MM.1S (cell line): ENCODE measurements around the gene C2orf69.

ENCODE experiments used
- DNase-seq: peaks from one replicate; pipeline ENCODE4 v3.0.0-alpha.2; 2015
- H2AFZ ChIP-seq: fragments of 300-600 bp; sonication (generic); 2 replicates; pipeline ENCODE4 v1.6.0; 2016; ENCODE audit warnings: antibody characterized with exemption, low read length
- H3F3A ChIP-seq: fragments of 300-600 bp; sonication (generic); 2 replicates; pipeline ENCODE4 v1.6.1; 2016; ENCODE audit warnings: mild to moderate bottlenecking, antibody characterized with exemption, low read length, moderate library complexity, mixed read lengths; ENCODE audit not compliant: insufficient read depth
- H3K27ac ChIP-seq: fragments of 300-600 bp; sonication (generic); 2 replicates; pipeline ENCODE4 v1.5.1; 2016; ENCODE audit warnings: mild to moderate bottlenecking, low read length
- H3K27me3 ChIP-seq: fragments of 300-600 bp; sonication (generic); replicated peaks from 2 replicates; pipeline ENCODE4 v1.6.0; 2016; ENCODE audit warnings: low read length; ENCODE audit not compliant: insufficient read depth
- H3K36me3 ChIP-seq: fragments of 300-600 bp; sonication (generic); replicated peaks from 2 replicates; pipeline ENCODE4 v1.6.1; 2016; ENCODE audit warnings: mild to moderate bottlenecking, low read length, mixed read lengths; ENCODE audit not compliant: insufficient read depth
- H3K4me1 ChIP-seq: fragments of 300-600 bp; sonication (generic); 2 replicates; pipeline ENCODE4 v1.6.1; 2016; ENCODE audit warnings: low read length, mixed read lengths
- H3K4me2 ChIP-seq: fragments of 300-600 bp; sonication (generic); 2 replicates; pipeline ENCODE4 v1.6.0; 2016; ENCODE audit warnings: low read depth, low read length
- H3K4me3 ChIP-seq: fragments of 300-600 bp; sonication (generic); 2 replicates; pipeline ENCODE4 v1.5.1; 2016; ENCODE audit warnings: low read length, mixed read lengths
- H3K79me2 ChIP-seq: fragments of 300-600 bp; sonication (generic); 2 replicates; pipeline ENCODE4 v1.6.1; 2016; ENCODE audit warnings: mixed run types, low read length, mixed read lengths
- H3K9ac ChIP-seq: fragments of 300-600 bp; sonication (generic); 2 replicates; pipeline ENCODE4 v1.6.1; 2016; ENCODE audit warnings: low read length, mixed read lengths
- H3K9me2 ChIP-seq: fragments of 300-600 bp; sonication (generic); replicated peaks from 2 replicates; pipeline ENCODE4 v1.6.1; 2016; ENCODE audit warnings: mild to moderate bottlenecking, low read length, mixed read lengths; ENCODE audit not compliant: insufficient read depth
- H3K9me3 ChIP-seq: fragments of 300-600 bp; sonication (generic); replicated peaks from 2 replicates; pipeline ENCODE4 v1.6.1; 2016; ENCODE audit warnings: mild to moderate bottlenecking, low read length, mixed read lengths; ENCODE audit not compliant: insufficient read depth
- H4K20me1 ChIP-seq: fragments of 300-600 bp; sonication (generic); 2 replicates; pipeline ENCODE4 v1.6.1; 2016; ENCODE audit warnings: mild to moderate bottlenecking, low read length, moderate library complexity, mixed read lengths; ENCODE audit not compliant: insufficient read depth
- CTCF ChIP-seq: fragments of 300-600 bp; sonication (generic); IDR thresholded peaks from 2 replicates; pipeline ENCODE4 v1.5.1; 2016; ENCODE audit warnings: antibody characterized with exemption, low read length, mixed read lengths
- EZH2 ChIP-seq: fragments of 300-600 bp; sonication (generic); optimal IDR thresholded peaks from 2 replicates; pipeline ENCODE3; 2017; ENCODE audit warnings: low read depth, mild to moderate bottlenecking, antibody characterized with exemption, low read length, mixed read lengths
- EZH2phosphoT487 ChIP-seq: fragments of 300-600 bp; sonication (generic); IDR thresholded peaks from 2 replicates; pipeline ENCODE4 v1.6.1; 2018; ENCODE audit warnings: antibody characterized with exemption, low read length

C2orf69 gene

DNA sequence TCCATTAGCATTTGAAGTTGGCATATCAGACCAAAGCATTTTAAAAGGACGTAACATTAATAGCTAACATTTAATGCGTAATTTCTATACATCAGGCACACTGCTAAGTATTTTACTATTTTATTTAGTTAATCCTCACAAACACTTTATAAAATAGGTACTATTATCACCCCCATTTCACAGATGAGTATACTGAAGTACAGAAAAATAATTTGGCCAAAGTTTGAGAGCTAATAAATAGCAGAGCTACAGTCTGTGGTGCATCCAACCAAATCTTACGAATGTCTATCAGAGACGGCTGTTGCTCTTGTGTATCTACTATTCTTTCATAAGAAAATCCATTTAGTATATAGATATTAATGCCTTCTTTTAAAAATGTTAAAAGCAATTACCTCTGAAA is 32.3 kb downstream of the C2orf69 start:
- H3K9me2 ChIP-seq = no peaks in the 10 kb centered on the region
- H3K4me1 ChIP-seq = no peaks in the 10 kb centered on the region
- H3K9me3 ChIP-seq = no peaks in the 10 kb centered on the region
- H3K9ac ChIP-seq = no peak overlapping the region
- TF ChIP-seq EZH2 (no peak), EZH2phosphoT487 (no peak), CTCF (no peak)
- no peaks in the 10 kb centered on the region for H4K20me1 ChIP-seq
- no peaks in the 10 kb centered on the region for H3K27me3 ChIP-seq
- H3K4me3 ChIP-seq = no peak overlapping the region
- H3K4me2 ChIP-seq = no peak overlapping the region
- H3K27ac ChIP-seq = no peak overlapping the region
- 0 out of 2 replicates have a peak, but pooled peaks cover 7% of the 10 kb centered on the region for H3K79me2 ChIP-seq
- H3F3A ChIP-seq = no peaks in the 10 kb centered on the region
- 0 out of 2 replicates have a peak, but pooled peaks cover 6% of the 10 kb centered on the region for H3K36me3 ChIP-seq
- DNase-seq = no peak
- H2AFZ ChIP-seq = no peak overlapping the region

DNA sequence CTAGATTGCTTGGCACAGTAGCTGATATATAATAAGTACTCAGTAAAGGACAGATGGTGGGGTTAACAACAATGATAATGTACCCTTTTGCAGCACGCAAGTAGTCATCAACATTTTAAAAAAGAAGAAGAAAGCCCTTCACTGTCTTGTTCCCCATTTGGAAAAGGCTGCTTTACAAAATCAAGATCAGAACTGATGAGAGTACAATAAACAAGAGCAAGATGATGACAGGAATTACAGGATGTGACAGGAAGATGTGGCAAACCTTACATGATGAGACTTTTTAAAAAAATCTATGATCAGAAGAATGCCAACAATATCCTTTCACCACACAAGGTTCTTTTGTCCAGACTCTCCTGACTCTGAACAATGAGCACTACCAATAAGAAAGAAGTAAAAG is 35.1 kb downstream of the C2orf69 start:
- 0 out of 2 replicates have a peak, but pooled peaks cover 4% of the 10 kb centered on the region for H3K36me3 ChIP-seq
- no peak overlapping the region for H3K27ac ChIP-seq

GRCh38 chr2:199946836-199947235 is 35.7 kb downstream of the C2orf69 start:
- H3K4me1 ChIP-seq = no peaks in the 10 kb centered on the region
- 0 out of 2 replicates have a peak, but pooled peaks cover 4% of the 10 kb centered on the region for H3K36me3 ChIP-seq
- no peaks in the 10 kb centered on the region for H4K20me1 ChIP-seq
- no peak for DNase-seq
- no peaks in the 10 kb centered on the region for H3F3A ChIP-seq
- TF ChIP-seq EZH2 (no peak), CTCF (no peak), EZH2phosphoT487 (no peak)
- no peaks in the 10 kb centered on the region for H3K27me3 ChIP-seq
- H3K9me2 ChIP-seq = no peaks in the 10 kb centered on the region
- H3K4me2 ChIP-seq = no peak overlapping the region
- H3K27ac ChIP-seq = no peak overlapping the region
- H3K9ac ChIP-seq = no peak overlapping the region
- H3K9me3 ChIP-seq = no peaks in the 10 kb centered on the region
- H2AFZ ChIP-seq = no peak overlapping the region
- peaks cover 20% of the 10 kb centered on the region; the same call in 1 of the 2 replicates for H3K79me2 ChIP-seq
- no peak overlapping the region for H3K4me3 ChIP-seq

More for the DNA sequence above, 35.1 kb downstream of the C2orf69 start:
- TF ChIP-seq EZH2 (no peak), EZH2phosphoT487 (no peak), CTCF (no peak)
- H3K4me2 ChIP-seq = no peak overlapping the region
- no peaks in the 10 kb centered on the region for H3K9me2 ChIP-seq
- no peaks in the 10 kb centered on the region for H4K20me1 ChIP-seq
- H3K27me3 ChIP-seq = no peaks in the 10 kb centered on the region
- no peak overlapping the region for H3K9ac ChIP-seq
- no peaks in the 10 kb centered on the region for H3F3A ChIP-seq
- no peak for DNase-seq
- no peak overlapping the region for H2AFZ ChIP-seq
- no peak overlapping the region for H3K4me3 ChIP-seq
- no peaks in the 10 kb centered on the region for H3K4me1 ChIP-seq
- H3K9me3 ChIP-seq = no peaks in the 10 kb centered on the region
- peaks cover 20% of the 10 kb centered on the region; the same call in 1 of the 2 replicates for H3K79me2 ChIP-seq
